SK-N-DZ (cell line): ENCODE data around the gene SLC27A5.
"Not testable (repeated sequence)": the region's sequence is repeated elsewhere in the genome, so short reads cannot be mapped to it uniquely, and the experiment has no call there.

ENCODE experiments used
- DNase-seq: peaks from one replicate; pipeline ENCODE4 v3.0.0-alpha.2; 2015; ENCODE audit warnings: low spot score

Gene SLC27A5

DNA sequence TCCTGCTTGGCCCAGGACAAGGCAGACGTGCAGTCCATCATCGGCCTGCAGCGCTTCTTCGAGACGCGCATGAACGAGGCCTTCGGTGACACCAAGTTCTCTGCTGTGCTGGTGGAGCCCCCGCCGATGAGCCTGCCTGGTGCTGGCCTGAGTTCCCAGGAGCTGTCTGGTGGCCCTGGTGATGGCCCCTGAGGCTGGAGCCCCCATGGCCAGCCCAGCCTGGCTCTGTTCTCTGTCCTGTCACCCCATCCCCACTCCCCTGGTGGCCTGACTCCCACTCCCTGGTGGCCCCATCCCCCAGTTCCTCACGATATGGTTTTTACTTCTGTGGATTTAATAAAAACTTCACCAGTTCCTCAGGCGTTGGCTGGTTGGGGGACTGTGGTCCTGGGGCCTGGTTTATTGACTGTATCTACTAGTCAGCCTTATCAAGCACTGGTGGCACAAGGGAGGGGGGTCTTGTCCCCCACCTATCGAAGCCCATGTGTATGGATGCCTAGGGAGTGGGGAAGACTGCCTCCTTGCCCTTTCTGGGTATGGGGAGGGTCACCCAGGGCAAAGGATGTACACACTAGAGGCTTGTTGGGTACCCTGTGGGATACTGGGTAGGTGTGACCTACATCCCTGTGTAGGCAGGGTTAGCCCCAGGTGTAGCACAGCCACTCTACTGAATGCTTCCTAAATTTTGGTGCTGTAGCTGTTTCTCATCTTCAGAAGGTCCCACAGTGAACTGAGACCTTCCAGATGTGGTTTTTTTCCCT lies 38.8 kb upstream of the SLC27A5 start:
- DNase-seq, result no peak

DNA sequence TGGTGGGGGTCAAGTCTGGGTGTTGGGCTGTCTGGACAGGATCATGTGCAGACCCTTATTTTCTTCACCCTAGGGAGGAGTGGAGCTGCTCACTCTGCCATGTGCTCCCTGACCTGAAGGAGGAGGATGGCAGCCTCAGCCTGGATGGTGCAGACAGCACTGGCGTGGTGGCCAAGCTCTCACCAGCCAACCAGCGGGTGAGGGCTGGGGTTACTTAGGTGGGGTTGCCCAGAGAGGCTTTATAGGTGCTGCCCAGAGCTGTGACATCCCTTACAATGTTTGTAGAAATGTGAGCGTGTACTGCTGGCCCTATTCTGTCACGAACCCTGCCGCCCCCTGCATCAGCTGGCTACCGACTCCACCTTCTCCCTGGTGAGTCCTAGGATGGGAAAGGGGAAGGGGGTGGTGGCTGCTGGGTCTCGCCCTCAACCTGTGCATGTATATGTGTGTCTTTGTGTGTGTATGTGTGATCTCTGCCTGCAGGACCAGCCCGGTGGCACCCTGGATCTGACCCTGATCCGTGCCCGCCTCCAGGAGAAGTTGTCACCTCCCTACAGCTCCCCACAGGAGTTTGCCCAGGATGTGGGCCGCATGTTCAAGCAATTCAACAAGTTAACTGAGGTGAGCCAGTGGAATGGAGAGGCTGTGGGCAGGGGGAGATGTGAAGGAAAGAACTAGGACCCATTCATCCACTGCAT lies 38.0 kb upstream of the SLC27A5 start:
- DNase-seq, result no peak

DNA sequence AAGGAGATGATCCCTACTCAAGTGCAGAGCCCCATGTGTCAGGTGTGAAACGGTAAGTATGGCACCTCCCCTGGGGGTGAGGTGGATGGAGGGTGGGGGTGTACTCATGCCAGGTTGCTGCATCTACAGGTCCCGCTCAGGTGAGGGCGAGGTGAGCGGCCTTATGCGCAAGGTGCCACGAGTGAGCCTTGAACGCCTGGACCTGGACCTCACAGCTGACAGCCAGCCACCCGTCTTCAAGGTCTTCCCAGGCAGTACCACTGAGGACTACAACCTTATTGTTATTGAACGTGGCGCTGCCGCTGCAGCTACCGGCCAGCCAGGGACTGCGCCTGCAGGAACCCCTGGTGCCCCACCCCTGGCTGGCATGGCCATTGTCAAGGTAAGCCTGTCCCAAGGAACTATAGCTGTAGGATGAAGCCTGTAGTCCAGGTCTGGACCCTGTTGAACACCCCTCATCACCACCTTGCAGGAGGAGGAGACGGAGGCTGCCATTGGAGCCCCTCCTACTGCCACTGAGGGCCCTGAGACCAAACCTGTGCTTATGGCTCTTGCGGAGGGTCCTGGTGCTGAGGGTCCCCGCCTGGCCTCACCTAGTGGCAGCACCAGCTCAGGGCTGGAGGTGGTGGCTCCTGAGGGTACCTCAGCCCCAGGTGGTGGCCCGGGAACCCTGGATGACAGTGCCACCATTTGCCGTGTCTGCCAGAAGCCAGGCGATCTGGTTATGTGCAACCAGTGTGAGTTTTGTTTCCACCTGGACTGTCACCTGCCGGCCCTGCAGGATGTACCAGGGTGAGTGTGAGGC lies 37.3 kb upstream of the SLC27A5 start:
- no peak for DNase-seq

DNA sequence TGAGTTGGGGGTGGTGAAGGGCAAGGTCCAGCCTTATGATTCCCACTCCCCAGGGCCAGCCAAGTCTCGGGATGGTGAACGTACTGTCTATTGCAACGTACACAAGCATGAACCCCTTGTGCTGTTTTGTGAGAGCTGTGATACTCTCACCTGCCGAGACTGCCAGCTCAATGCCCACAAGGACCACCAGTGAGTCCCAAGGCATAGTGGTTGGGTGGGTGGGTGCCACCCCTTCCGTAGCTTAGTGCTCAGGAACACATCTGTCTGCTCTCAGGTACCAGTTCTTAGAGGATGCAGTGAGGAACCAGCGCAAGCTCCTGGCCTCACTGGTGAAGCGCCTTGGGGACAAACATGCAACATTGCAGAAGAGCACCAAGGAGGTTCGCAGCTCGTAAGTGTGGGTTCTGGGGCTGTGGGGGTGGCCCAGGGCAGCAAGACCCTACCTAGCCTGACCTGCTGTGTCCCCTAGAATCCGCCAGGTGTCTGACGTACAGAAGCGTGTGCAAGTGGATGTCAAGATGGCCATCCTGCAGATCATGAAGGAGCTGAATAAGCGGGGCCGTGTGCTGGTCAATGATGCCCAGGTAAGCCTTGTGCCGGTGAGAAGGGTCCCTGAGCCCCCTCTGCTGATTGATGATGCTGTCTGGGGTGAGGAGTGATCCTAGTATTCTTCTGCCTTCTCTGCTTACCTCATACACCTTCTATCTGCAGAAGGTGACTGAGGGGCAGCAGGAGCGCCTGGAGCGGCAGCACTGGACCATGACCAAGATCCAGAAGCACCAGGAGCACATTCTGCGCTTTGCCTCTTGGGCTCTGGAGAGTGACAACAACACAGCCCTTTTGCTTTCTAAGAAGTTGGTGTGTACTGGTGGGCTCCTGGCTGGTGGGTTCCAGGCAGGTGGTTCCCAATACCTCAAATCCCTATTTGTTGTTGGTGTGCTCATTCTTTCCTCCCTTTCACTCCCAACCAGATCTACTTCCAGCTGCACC lies 35.8 kb upstream of the SLC27A5 start:
- DNase-seq, result no peak

DNA sequence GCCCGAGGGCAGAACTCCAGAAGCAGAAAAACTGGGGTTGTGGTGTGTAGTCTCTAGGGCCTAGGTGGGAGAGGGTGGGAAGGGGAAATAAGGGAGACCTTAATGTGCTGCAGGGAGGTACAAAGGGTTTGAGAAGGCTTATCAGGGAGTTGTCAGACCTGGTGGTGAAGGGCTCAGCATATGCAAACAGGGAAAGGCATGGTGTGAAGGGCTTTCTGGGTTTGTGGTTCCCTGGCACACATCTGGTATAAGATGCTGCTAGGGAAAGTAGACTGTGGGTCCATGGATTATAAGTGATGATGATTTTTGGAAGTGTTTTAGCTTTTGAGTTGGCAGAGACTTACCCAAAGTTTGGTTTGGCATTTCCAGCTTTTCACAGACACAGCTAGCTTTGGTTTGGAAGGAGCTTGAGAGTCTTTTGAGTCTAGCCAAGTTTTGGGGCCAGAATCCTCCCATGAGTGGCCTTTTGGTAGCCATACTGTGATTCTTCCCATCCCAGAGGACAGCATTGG lies 34.3 kb upstream of the SLC27A5 start:
- DNase-seq, result no peak

DNA sequence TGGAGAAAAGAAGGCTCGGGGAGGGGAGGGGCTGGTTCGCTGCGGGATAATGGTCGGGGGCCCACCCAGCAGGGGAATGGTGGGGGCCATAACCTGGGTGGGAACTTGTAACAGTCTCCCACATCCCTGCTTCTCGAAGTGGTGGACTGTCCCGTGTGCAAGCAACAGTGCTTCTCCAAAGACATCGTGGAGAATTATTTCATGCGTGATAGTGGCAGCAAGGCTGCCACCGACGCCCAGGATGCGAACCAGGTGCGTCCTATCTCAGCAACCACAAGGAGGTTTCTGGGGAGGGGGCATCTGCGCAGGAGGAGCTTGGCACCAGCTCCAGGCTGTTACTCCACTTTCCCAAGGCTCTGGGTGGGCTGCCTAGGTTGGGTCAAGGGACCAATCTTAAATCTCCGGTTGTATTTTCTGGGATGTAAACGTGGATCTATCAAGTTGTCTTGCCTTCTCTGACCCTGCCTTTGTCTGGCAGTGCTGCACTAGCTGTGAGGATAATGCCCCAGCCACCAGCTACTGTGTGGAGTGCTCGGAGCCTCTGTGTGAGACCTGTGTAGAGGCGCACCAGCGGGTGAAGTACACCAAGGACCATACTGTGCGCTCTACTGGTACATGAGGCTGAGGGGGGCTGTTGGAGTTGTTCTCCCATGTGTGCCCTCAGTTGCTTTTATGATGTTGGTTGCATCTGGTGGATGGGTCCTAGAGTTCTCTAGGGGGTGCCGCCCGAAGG lies 33.7 kb upstream of the SLC27A5 start:
- DNase-seq, result no peak

DNA sequence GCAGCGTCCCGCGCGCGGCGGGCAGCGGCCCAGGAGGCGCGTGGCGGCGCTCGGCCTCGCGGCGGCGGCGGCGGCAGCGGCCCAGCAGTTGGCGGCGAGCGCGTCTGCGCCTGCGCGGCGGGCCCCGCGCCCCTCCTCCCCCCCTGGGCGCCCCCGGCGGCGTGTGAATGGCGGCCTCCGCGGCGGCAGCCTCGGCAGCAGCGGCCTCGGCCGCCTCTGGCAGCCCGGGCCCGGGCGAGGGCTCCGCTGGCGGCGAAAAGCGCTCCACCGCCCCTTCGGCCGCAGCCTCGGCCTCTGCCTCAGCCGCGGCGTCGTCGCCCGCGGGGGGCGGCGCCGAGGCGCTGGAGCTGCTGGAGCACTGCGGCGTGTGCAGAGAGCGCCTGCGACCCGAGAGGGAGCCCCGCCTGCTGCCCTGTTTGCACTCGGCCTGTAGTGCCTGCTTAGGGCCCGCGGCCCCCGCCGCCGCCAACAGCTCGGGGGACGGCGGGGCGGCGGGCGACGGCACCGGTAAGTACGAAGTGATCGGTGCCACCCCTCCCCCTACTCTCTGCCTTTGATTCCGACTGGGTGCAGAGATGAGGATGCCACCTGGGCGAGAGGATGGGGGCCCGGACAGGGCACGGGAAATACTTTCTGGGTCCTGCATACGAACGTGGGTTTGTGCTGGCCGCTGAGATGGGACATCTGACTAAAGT lies 32.9 kb upstream of the SLC27A5 start:
- no peak for DNase-seq

DNA sequence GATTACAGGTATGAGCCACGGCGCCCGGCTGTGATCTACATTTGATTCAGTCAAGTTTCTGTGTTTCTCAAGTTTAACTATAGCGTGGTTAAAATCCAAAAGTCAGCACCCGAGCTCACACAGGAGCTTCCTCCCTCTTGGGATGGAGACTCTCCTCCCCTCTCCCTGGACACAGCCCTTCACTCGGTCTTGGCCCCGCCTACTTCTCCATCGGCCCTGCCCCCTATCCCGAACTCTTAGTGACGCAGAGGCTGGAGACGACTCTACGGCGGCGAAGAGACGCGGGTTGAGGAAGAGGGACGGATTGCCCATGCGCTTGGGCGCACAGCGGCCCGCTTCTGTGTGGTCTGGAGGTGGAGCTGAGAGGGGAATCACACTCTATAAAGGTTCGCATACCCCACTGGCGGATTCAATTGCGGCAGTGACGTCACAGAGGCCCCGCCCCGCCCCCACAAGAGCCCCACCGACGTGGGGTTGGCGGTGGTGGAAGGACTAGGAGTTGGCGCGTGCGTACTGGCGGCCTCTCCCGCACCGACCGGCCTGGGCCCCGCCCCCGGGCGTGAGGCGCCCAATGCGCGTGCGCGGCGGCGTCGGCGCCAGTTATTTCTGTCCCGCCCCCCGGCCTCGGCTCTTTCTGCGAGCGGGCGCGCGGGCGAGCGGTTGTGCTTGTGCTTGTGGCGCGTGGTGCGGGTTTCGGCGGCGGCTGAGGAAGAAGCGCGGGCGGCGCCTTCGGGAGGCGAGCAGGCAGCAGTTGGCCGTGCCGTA lies 32.2 kb upstream of the SLC27A5 start, which contains the start of gene TRIM28:
TRIM28 (plus strand) TSS at position 239 of the 765 bp plus-strand sequence. CDS start 694 bp downstream, outside the sequence.
- DNase-seq, result peak; percentile 96

DNA sequence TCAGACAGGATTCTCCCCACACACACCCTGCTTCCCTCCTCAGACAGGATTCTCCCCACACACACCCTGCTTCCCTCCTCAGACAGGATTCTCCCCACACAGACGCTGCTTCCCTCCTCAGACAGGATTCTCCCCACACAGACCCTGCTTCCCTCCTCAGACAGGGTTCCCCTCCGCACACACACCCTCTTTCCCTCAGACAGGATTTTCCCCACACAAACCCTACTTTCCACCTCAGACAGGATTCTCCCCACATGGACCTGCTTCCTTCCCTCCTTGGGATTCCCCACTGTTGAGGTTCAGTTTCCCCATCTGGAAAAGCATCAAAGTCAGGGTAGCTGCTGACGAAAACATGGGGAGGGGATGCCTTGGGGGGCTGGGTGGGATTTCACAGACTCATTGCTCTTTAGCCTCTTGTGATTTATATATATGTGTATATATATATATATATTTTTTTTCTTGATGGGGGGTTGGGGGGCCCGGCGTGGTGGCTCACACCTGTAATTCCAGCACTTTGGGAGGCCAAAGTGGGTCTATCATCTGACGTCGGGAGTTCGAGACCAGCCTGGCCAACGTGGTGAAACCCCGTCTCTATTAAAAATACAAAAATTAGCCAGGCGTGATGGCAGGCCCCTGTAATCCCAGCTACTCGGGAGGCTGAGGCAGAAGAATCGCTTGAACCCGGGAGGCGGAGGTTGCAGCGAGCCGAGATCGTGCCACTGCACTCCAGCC lies 31.0 kb upstream of the SLC27A5 start:
- not testable (repeated sequence) for DNase-seq

DNA sequence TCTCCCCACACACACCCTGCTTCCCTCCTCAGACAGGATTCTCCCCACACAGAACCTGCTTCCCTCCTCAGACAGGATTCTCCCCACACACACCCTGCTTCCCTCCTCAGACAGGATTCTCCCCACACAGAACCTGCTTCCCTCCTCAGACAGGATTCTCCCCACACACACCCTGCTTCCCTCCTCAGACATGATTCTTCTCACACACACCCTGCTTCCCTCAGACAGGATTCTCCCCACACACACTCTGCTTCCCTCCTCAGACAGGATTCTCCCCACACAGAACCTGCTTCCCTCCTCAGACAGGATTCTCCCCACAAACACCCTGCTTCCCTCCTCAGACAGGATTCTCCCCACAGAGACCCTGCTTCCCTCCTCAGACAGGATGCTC lies 27.4 kb upstream of the SLC27A5 start:
- not testable (repeated sequence) for DNase-seq

DNA sequence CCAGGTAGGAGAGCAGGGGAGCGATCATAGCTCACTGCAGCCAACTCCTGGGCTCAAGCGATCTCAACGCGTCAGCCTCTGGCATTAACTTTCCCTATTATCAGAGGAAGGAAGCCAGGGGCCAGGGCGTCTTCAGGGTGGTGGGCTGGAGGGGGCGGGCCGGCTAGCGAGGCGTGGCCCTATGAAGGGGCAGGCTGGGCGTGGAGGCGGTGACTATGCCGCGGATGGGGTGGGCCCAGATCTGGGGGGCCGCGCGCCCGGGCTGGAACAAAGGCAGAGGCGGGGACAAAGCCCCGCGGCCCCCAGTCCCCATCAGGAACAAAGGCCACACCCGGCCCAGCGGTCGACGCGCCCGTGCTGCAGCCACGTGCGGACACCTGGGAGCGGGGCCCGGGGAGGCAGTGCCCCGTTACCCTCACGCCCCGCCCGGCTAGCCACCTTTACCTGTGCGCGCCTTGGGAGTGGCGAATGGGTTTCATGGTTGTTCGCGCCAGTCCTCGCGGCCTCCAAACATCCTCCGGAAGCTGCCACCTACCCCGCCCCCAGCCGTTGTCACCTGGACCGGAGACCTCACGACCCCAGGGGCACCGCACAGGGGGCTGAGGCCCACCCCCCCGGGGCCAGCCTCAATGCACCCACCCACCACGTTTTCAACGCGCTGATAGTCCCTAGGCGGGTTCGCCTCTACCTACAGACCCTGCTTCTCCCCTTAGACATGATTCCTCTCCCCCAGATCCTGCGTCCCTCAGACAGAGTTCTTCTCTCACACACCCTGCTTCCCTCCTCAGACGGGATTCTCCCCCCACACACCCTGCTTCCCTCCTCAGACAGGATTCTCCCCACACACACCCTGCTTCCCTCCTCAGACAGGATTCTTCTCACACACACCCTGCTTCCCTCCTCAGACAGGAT lies 26.7 kb upstream of the SLC27A5 start:
- peak; percentile 81 for DNase-seq

DNA sequence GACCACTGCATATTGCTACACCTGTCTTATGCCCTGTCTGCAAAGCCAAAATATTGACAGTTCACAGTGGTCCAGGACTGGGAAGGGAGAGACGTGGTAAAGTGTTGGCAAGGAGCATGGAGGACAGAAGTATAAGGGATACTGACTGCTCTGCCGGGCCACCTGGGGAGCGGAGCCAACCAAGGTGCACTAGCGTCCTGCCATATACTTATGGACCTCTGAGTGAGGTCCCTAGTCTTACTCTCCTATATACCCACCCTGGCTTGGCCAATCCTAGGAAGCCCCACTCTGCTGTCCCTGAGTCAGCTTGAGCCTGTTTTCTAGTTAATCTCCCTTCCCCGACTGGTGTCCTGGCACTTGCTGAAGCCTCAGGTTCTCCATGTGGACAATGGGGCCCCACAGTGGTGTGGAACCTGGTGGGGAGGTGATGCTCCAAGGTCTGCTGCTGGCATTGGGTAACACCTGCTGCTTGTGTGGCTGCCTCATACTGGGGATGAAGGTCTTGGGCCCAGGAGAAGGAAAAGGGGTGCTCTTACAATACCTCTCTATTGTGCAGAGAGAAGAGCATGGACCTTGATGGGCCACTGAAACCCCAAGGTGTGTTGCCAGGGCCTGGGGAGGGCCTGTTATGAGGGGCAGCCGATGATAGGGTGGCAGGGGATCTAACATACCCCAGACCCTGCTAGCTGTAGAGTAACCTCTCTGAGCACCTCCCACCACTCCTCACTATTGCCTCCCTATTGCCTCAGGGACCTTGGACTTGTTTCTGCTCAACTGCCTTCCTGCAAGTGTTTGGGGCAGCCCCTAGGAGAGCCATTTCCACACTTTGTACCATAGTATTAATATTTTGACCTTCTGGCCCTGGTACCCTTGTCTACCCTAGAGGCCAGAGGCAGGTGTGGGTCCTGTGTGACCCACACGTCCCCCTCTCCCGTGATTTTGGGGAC lies 25.3 kb upstream of the SLC27A5 start:
- no peak for DNase-seq

DNA sequence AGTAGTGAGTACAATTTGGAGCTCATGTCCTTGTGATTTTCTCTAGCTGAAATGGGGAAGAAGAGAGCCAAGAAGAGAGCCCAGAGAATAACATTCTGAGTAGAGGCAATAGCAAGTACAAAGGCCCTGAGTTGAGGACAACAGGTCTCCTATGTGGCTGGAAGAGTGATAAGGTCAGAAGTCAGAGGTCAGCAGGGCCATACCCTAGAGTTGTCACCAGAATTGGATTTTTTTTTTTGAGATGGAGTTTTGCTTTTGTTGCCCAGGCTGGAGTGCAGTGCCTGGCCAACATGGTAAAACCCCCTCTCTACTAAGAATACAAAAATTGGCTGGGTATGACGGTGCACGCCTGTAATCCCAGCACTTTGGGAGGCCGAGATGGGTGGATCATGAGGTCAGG lies 24.1 kb upstream of the SLC27A5 start:
- no peak for DNase-seq

DNA sequence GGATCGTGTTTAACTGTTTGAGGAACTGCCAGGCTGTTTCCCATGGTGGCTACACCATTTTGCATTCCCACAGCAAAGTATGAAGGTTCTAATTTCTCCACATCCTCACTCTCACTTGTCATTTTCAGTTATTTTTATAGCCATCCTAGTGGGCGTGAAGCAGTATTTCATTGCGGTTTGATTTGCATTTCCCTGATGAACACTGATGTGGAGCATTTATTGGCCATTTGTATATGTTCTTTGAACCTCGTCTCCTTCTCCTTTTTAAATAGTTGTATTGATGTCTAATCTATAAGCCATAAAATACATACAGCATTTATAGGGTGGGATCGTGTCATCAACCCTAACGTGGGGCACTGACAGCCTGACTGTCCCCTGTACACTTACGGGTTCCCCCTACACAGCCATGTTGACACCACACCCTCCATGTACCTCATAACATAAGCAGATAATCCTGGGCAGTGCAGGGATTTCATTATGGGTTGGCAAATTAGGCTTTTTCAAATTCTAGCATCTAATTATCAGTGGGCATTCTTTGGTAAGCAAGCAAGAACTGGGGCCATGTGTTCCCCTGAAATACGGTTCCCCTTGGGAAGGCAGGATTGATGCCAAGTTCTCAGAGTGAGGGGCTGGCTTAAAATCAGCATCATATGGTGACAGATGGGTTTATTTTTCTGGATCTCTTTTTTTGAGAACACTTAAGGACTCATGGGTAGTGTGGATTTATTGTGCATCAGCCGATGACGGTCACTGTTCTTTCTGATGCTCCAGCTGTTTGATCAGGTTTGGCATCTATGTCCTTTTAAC lies 19.4 kb upstream of the SLC27A5 start:
- DNase-seq, result no peak

DNA sequence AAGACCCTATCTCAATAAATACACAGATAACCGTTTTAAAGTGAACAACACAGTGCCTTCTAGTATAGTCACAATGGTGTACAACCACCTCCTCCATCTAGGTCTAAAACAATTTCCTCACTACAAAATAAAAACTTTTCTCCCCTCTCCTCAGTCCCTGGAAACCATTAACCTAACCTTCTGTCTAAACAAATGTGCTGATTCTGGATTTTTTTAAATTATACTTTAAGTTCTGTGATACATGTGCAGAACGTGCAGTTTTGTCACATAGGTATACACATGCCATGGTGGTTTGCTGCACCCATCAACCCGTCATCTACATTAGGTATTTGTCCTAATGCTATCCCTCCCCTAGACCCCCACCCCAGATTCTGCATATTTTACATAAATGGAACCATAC lies 17.6 kb upstream of the SLC27A5 start:
- DNase-seq, result no peak
